Motor neuron (in vitro differentiated cells): Measurements from ENCODE around the gene ATXN7L2. TPM values are rescaled to one million over a fixed set of nuclear protein-coding genes. Genes with fewer than 3 reads are reported as not detected.
A peak's percentile ranks its signal among the peaks of the same experiment; 100 is the strongest.

Experiments
- ATAC-seq, 8 experiments: fragments of 200-7000 bp; cut with Tn5 transposase; replicated peaks in 6 of 8; 2 replicates each; pipeline ENCODE4 v1.8.0; 2021; ENCODE audit warnings: mild to moderate bottlenecking in 8 of 8, moderate library complexity in 8 of 8
- H3K27ac ChIP-seq, 2 donors: fragments of 250-450 bp; sonication (Bioruptor Pico); 2 replicates each; pipeline ENCODE4 v1.9.0; 2021; ENCODE audit warnings: antibody characterized with exemption in 2 of 2, mild to moderate bottlenecking in 2 of 2, moderate library complexity in 1 of 2
- H3K4me1 ChIP-seq, 2 donors: fragments of 250-450 bp; sonication (Bioruptor Pico); replicated peaks in 1 of 2; 2 replicates each; pipeline ENCODE4 v1.6.1; 2021; ENCODE audit warnings: antibody characterized with exemption in 2 of 2, mild to moderate bottlenecking in 2 of 2, moderate library complexity in 1 of 2
- H3K4me3 ChIP-seq, 5 donors: fragments of 250-450 bp; sonication (Bioruptor Pico); 2 replicates each; pipeline ENCODE4 v1.9.0; 2021; ENCODE audit warnings: antibody characterized with exemption in 5 of 5, mild to moderate bottlenecking in 5 of 5, moderate library complexity in 4 of 5
- WGBS, 10 experiments: fragments of 450-650 bp; shearing (Covaris generic); methylation state at CpG; one replicate each; pipeline ENCODE4 v1.0.0; 2022; 5-methylcytosine and 5-hydroxymethylcytosine counted together
- in situ Hi-C, 9 experiments: fragments of 400-800 bp; cut with MboI; loops; one replicate each; pipeline ENCODE4 v1.15.0; 2021; ENCODE audit warnings: low sequenced_read_pairs in 9 of 9, low pct_unique_long_range_greater_than_20kb in 2 of 9; ENCODE audit not compliant: unreplicated experiment in 9 of 9
- total RNA-seq, 8 experiments: library from RNA; unstranded; fragments of 300-600 nt; gene quantifications; 2 replicates each; pipeline versions ENCODE4 v1.2.3 to v1.2.4, GENCODE V29; 2022

ATXN7L2 gene
- total RNA-seq, 8 experiments from 2014 or later: 3.7 to 20.1 (median 9.8) TPM

DNA sequence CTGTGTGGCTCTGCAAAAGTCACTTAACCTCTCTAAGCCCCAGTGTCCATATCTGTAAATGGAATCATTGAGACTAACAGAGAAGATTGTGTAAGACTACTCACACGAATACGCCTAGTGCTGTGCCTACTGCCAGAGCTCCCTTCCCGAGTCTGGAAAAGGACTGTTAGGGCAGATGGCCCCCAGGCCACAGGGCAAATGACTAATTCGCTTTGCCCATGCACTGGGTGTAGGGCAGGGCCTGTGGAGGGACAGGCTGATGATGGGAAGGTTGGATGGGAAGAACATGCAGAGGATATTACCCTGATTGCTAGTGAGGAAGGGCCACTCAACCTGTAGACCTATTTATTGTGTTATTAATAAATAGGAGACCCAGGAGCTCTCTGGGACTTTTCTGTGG, 51.8 kb downstream of the ATXN7L2 start:
- Histone ChIP-seq H3K4me1 (peaks cover 12 to 24% of the 10 kb centered on the region in 2 donors), H3K27ac (no peak overlapping the region), H3K4me3 (no peak overlapping the region)
- no peak for ATAC-seq
- WGBS, 10 experiments: 43 to 87% (median 64%) methylated on average over 2 to 3 of the region's 4 CpGs; no CpG with 5 or more reads in 3 of the 10 experiments
- in situ Hi-C loops: loop anchor here in 4 of 9 experiments (25.0 kb wide), 3 partner anchors 227 to 452 kb away; partner anchors contain the start of genes AHCYL1 (in 3 of the 4) and EPS8L3 (in 2 of the 4)

DNA sequence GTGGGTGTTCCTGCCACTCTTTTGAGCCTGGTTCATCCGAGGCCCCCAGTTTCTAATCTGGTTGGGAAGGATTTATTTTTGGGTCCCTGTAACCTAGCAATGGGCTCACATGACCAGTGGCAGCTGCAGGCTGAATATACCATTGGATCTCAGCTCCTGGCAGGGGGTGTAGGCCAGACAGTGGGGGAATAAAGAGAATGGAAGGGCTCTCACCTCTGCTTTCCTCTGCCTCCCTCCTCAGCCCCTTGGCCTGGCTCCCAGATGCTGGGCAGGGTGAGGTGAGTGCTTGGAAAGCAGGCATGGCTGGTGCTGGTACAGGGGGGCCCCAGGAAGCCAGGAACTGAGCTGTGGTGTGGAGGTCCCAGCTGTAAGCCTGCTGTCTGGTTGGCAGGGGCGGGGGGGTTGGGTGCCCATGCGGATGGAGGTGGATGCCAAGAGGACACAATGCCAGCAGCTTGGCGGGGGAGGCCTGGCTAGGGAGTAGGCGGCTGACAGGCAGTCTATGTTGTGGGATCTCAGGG, 52.3 kb downstream of the ATXN7L2 start:
- 33 to 100% (median 46%) methylated on average over 1 to 5 of the region's 5 CpGs; no CpG with 5 or more reads in 4 of the 10 experiments for WGBS, 10 experiments
- no peak overlapping the region for H3K4me3 ChIP-seq
- in situ Hi-C loops: loop anchor here in 4 of 9 experiments (25.0 kb wide), 3 partner anchors 226 to 451 kb away; partner anchors contain the start of genes AHCYL1 (in 3 of the 4) and EPS8L3 (in 2 of the 4)
- ATAC-seq: peak in 1 of 8 experiments; percentile 14
- peaks cover 7 to 19% of the 10 kb centered on the region in 2 donors for H3K4me1 ChIP-seq
- no peak overlapping the region for H3K27ac ChIP-seq

DNA sequence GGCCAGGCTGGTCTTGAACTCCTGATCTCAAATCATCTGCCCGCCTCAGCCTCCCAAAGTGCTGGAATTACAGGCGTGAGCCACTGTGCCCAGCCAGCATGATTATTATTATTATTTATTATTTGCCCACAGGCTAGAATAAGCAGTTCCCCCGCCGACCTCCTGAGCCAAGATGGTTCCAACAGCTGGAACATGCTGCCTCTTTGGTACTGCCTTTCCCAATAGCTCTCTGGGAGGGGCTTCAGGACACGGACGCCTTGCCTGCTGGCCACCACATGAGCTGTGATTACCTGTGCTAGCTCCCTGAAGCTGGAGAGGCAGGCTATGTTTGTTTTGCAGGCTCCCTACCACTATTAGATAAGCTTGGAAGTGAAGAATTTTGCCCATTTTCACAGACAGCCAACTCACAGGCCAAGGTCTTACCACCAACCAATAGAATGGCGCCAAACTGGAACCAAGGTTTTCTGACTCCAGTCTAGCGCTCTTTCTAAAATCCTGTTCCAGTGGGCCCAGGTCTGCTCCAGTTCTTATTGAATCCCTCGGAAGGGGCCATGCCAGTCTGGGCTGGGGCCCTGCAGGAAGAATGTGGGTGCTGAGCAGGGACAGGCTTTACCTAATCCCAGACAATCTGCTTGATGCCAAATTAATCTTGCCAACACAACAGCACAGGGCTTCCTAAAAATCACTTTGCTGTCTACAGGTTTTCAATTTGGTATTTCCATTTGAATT, 53.9 kb downstream of the ATXN7L2 start:
- ATAC-seq: no peak
- 40 to 100% (median 73%) methylated on average over 1 to 9 of the region's 9 CpGs for WGBS, 10 experiments
- in situ Hi-C loops: loop anchor here in 4 of 9 experiments (25.0 kb wide), 3 partner anchors 225 to 450 kb away; partner anchors contain the start of genes AHCYL1 (in 3 of the 4) and EPS8L3 (in 2 of the 4)

DNA sequence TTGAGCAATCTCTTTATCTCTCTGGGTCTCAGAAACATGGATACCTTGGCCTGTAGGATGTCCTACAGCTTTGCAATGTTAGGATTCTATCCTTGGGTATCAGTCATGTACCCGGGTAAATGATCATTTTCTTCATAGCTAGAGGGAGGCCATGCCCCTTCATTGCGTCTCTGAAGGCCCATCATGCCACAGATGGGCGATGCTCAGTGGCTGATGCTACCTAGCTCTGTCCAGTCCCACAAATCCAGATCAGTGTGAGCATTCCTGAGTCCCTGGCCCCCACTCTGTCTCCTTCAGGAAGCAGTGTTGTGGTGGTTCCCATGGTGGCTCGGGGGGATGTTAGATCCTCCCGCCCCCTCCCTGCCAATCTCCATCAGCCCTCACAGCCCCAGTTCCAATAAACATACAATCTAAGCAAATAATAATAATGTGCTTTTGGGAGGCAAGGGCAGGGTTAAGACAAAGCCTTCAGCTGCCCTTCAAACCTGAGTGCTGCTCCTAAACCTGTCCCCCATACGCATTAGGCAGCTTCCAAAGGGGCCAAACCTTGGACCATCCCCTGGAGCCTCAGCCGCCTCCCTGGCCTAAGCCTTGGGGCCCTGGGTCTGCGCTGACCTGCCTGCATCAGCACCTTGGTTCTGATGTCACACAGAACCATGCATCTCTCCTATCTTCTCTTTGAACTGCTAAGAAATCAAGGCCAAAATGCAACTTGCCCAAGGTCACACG, 55.3 kb downstream of the ATXN7L2 start:
- Histone ChIP-seq H3K4me3 (no peak overlapping the region), H3K27ac (no peak overlapping the region), H3K4me1 (peaks cover 0 to 5% of the 10 kb centered on the region in 2 donors)
- WGBS, 10 experiments: 17 to 96% (median 80%) methylated on average over 1 to 7 of the region's 9 CpGs; no CpG with 5 or more reads in 2 of the 10 experiments
- in situ Hi-C loops: loop anchor here in 4 of 9 experiments (25.0 kb wide), 3 partner anchors 223 to 448 kb away; partner anchors contain the start of genes AHCYL1 (in 3 of the 4) and EPS8L3 (in 2 of the 4)
- ATAC-seq: peak in 1 of 8 experiments; percentile 3

More for the DNA sequence above, 53.9 kb downstream of the ATXN7L2 start:
- peaks cover 1 to 6% of the 10 kb centered on the region in 2 donors for H3K4me1 ChIP-seq
- H3K27ac ChIP-seq: no peak overlapping the region
- no peak overlapping the region for H3K4me3 ChIP-seq

- in situ Hi-C loops: loop anchor here (10.0 to 25.0 kb wide), 6 partner anchors 85 to 448 kb away; partner anchors contain the start of genes AHCYL1 (in 6 of the 9) and EPS8L3 (in 2 of the 9)
- WGBS, 10 experiments: 21 to 45% (median 40%) methylated on average over 2 to 6 of the region's 7 CpGs; no CpG with 5 or more reads in 5 of the 10 experiments
- Histone ChIP-seq H3K4me3 (peak within 1 kb of the TSS; percentile 10 to 39 (median 32)), H3K27ac (no peak within 1 kb of the TSS), H3K4me1 (peaks cover 0 to 5% of the 10 kb centered on the region in 2 donors)
- ATAC-seq: peak in 5 of 8 experiments; percentile 92 to 97 (median 96)
These were observed 56.0 kb downstream of the ATXN7L2 start, which contains the start of gene GPR61 for GRCh38 chr1:109539676-109540075. Gene GPR61, plus strand, starts transcription at chr1:109539872. Its CDS starts 3,151 bp downstream, at chr1:109543023.

GRCh38 chr1:109541102-109541501, 57.4 kb downstream of the ATXN7L2 start:
- no peak for ATAC-seq
- WGBS, 10 experiments: 0 to 85% (median 59%) methylated on average over 1 to 3 of the region's 3 CpGs; no CpG with 5 or more reads in 2 of the 10 experiments
- in situ Hi-C loops: loop anchor here (10.0 to 25.0 kb wide), 6 partner anchors 84 to 446 kb away; partner anchors contain the start of genes AHCYL1 (in 6 of the 9) and EPS8L3 (in 2 of the 9)
- no peak overlapping the region for H3K4me3 ChIP-seq
- H3K27ac ChIP-seq: no peak overlapping the region
- H3K4me1 ChIP-seq: peaks cover 0 to 13% of the 10 kb centered on the region in 2 donors

Other genes starting within 250 kb of the ATXN7L2 start
- gene CELSR2, start 234.4 kb upstream of the ATXN7L2 start, total RNA-seq: 10 to 100 TPM in 7 of 8 experiments, 1 to 10 TPM in 1; 1.1 to 90.9 (median 43.3) TPM
- gene PSRC1, start 200.8 kb upstream of the ATXN7L2 start, total RNA-seq: 100 to 1,000 TPM in 2 of 8 experiments, 10 to 100 TPM in 5, 1 to 10 TPM in 1; 7.0 to 118 (median 12.9) TPM
- gene MYBPHL, start 176.9 kb upstream of the ATXN7L2 start, total RNA-seq: under 1 TPM in 3 of 8 experiments, not detected in 5; 0.67 to 0.92 (median 0.81) TPM
- gene SORT1, start 86.0 kb upstream of the ATXN7L2 start, total RNA-seq: 10 to 100 TPM in 7 of 8 experiments, 1 to 10 TPM in 1; 6.7 to 52.3 (median 41.4) TPM
- 100 to 1,000 TPM in 1 of 8 experiments, 10 to 100 TPM in 7; 47.3 to 100 (median 72.2) TPM for gene PSMA5, start 57.5 kb upstream of the ATXN7L2 start, total RNA-seq
- 1 to 10 TPM in 2 of 8 experiments, under 1 TPM in 6; 0.11 to 2.2 (median 0.81) TPM for gene SYPL2, start 17.4 kb upstream of the ATXN7L2 start, total RNA-seq
- gene CYB561D1, start 10.2 kb downstream of the ATXN7L2 start, total RNA-seq: 10 to 100 TPM in 2 of 8 experiments, 1 to 10 TPM in 6; 5.8 to 12.6 (median 7.5) TPM
- gene AMIGO1, start 25.8 kb downstream of the ATXN7L2 start, total RNA-seq: 10 to 100 TPM in 1 of 8 experiments, 1 to 10 TPM in 7; 3.5 to 11.5 (median 6.7) TPM
- 1 to 10 TPM in 6 of 8 experiments, under 1 TPM in 2; 0.56 to 5.8 (median 2.6) TPM for gene GPR61, start 56.0 kb downstream of the ATXN7L2 start, total RNA-seq
- gene GNAI3, start 64.7 kb downstream of the ATXN7L2 start, total RNA-seq: 10 to 100 TPM in 7 of 8 experiments, 1 to 10 TPM in 1; 8.8 to 15.5 (median 13.9) TPM
- gene GNAT2, start 135.7 kb downstream of the ATXN7L2 start, total RNA-seq: not detected
- gene AMPD2, start 135.9 kb downstream of the ATXN7L2 start, total RNA-seq: 100 to 1,000 TPM in 1 of 8 experiments, 10 to 100 TPM in 7; 46.3 to 100 (median 61.3) TPM
- 10 to 100 TPM in 3 of 8 experiments, 1 to 10 TPM in 5; 6.5 to 46.1 (median 9.1) TPM for gene GSTM4, start 172.2 kb downstream of the ATXN7L2 start, total RNA-seq
- 100 to 1,000 TPM in 2 of 8 experiments, 10 to 100 TPM in 6; 18.6 to 116 (median 28.1) TPM for gene GSTM2, start 184.2 kb downstream of the ATXN7L2 start, total RNA-seq
- 1 to 10 TPM in 3 of 8 experiments, not detected in 5; 2.6 to 5.2 (median 3.7) TPM for gene GSTM1, start 203.9 kb downstream of the ATXN7L2 start, total RNA-seq
- 1 to 10 TPM in 3 of 8 experiments, under 1 TPM in 4, not detected in 1; 0.05 to 2.9 (median 0.82) TPM for gene GSTM5, start 228.3 kb downstream of the ATXN7L2 start, total RNA-seq